ENCODE data around the gene SBF2.

The SBF2 gene

DNA sequence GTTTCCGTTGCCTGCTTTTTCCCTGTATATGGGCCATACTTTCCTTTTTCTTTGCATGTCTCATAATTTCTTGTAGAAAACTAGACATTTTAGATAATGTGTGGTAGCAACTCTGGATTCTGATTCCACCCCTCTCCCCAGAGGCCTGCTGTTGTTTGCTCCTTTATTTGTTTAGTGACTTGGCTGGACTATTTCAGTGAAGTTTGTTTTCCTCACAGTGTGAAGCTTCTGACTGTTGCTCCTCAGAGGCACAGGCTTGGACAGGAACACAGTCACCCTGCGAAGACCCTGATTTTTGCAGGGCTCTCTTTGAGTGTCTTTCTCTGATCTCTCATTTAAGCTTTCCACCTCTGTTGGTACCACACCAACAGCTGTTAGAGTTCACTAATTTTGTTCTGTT, 557.7 kb downstream of the SBF2 start:
- no peak for DNase-seq

GRCh38 chr11:9735919-9736318, 558.1 kb downstream of the SBF2 start:
- no peak for DNase-seq

GRCh38 chr11:9735236-9735635, 558.8 kb downstream of the SBF2 start:
- no peak for DNase-seq

GRCh38 chr11:9733212-9733611, 560.8 kb downstream of the SBF2 start:
- DNase-seq: no peak

DNA sequence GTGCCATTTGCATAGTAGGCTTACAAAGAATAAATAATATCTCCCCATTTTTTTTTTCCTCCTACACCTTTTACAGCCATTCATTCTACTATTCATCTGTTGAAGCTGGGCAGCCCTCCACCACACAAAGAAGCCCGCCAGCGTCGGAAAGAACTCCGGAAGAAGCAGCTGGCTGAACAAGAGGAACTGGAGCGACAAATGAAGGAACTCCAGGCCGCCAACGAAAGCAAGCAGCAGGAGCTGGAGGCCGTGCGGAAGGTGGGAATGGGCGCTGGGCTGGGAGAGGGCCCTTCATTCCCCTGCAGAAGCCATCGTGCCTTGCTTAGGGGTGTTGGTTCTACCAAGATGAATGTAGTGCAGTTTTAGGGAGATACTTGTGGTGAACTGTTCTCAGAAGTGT, 561.6 kb downstream of the SBF2 start:
- DNase-seq: no peak

DNA sequence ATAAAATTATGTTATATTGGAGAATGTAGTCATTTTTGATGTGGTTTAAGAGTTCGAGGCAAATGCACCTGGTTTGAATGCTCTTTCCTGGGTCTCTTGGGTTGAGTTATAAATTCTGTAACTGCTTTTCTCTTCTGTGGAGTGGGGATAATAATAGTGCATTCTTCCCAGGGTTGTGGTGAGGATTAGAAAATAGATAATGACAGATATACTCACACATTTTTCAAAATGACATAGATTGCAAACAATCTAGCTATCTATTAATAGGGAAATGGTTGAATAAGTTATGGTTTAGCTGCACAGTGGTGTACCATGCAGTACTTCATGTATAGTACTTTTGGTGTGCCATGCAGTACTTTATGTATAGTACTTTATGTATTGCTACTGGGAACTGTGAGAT, 562.8 kb downstream of the SBF2 start:
- no peak for DNase-seq

Measured in activated CD8-positive, alpha-beta memory T cell treated with anti-CD3 and anti-CD28 coated beads, Interleukin-2, amount 50 U/mL, for 4 hours (primary cell).